Endothelial cell of umbilical vein (primary cell): ENCODE data around the gene RFK. TPM values are rescaled to one million over a fixed set of nuclear protein-coding genes. Genes with fewer than 3 reads are reported as not detected.
"Not testable (repeated sequence)": the region's sequence is repeated elsewhere in the genome, so short reads cannot be mapped to it uniquely, and the experiment has no call there.

Experiments used
- BruUV-seq: library from RNA; stranded (reverse); fragments of 400-500 nt; replicated peaks from 2 replicates; lab custom pipeline; 2021; lab: Mats Ljungman, UMichigan
- CTCF ChIA-PET: fragments of 300-600, 350-600 bp; sonication (Branson Sonifier 250); formaldehyde crosslinking; loops from one replicate; lab custom pipeline; 2021; ENCODE audit warnings: antibody characterized with exemption, inconsistent platforms; lab: Charles Lee
- POLR2A ChIA-PET: fragments of 300-600, 350-600 bp; sonication (Branson Sonifier 250); formaldehyde crosslinking; loops from one replicate; lab custom pipeline; 2021; ENCODE audit warnings: antibody characterized with exemption, inconsistent platforms; lab: Charles Lee
- DNase-seq: peaks from one replicate; pipeline ENCODE4 v3.0.0-alpha.2; 2011; ENCODE audit warnings: low read depth, low spot score
- FAIRE-seq: peaks from 2 replicates; lab custom pipeline; 2011; peaks lifted over from hg19 to GRCh38; lab: Jason Lieb, UNC
- H2AFZ ChIP-seq: 2 replicates; pipeline ENCODE4 v1.6.0; 2012; ENCODE audit warnings: low read depth, low read length, control low read depth, inconsistent platforms
- H3K27ac ChIP-seq: 2 replicates; pipeline ENCODE4 v1.5.1; 2011; ENCODE audit warnings: low read depth, mild to moderate bottlenecking, control low read depth, low read length, moderate library complexity; ENCODE audit not compliant: insufficient read depth
- H3K27me3 ChIP-seq, 2 experiments: 2 replicates each; pipeline versions ENCODE4 v1.6.0 to v1.6.1; 2011; ENCODE audit warnings: low read length in 2 of 2, mixed read lengths in 1 of 2; ENCODE audit not compliant: control insufficient read depth in 2 of 2, insufficient read depth in 2 of 2
- H3K36me3 ChIP-seq, 2 experiments: 2 replicates in 1 of 2; 3 replicates in 1 of 2; pipeline ENCODE4 v1.5.1; 2011; ENCODE audit warnings: low read length in 2 of 2, mild to moderate bottlenecking in 1 of 2, moderate library complexity in 1 of 2; ENCODE audit not compliant: control insufficient read depth in 2 of 2, insufficient read depth in 2 of 2; ENCODE audit errors: extremely low read depth in 1 of 2
- H3K4me1 ChIP-seq: 3 replicates; pipeline ENCODE4 v1.5.1; 2011; ENCODE audit warnings: mild to moderate bottlenecking, low read length; ENCODE audit not compliant: control insufficient read depth, insufficient read depth; ENCODE audit errors: extremely low read depth
- H3K4me2 ChIP-seq: 2 replicates; pipeline ENCODE4 v1.6.1; 2011; ENCODE audit warnings: low read length, control low read depth, mixed read lengths; ENCODE audit not compliant: insufficient read depth
- H3K4me3 ChIP-seq, 3 experiments: fragments of 200-600 bp in 1 of 3; sonication (generic), shearing (Covaris generic) in 1 of 3; replicated peaks in 1 of 3; 2 replicates each; pipeline ENCODE4 v1.5.1; 2011 to 2016; ENCODE audit warnings: control low read depth in 3 of 3, low read length in 3 of 3, mild to moderate bottlenecking in 2 of 3, inconsistent platforms in 1 of 3, low read depth in 1 of 3, moderate library complexity in 1 of 3; ENCODE audit not compliant: insufficient read depth in 1 of 3
- H3K79me2 ChIP-seq: 2 replicates; pipeline ENCODE4 v1.6.0; 2012; ENCODE audit warnings: low read length, inconsistent platforms; ENCODE audit not compliant: control insufficient read depth, insufficient read depth
- H3K9ac ChIP-seq: replicated peaks from 2 replicates; pipeline ENCODE3; 2011; ENCODE audit warnings: low read length, control low read depth; ENCODE audit not compliant: insufficient read depth; ENCODE audit errors: extremely low read depth
- H3K9me1 ChIP-seq: replicated peaks from 3 replicates; pipeline ENCODE4 v1.6.0; 2011; ENCODE audit warnings: mild to moderate bottlenecking, low read length; ENCODE audit not compliant: control insufficient read depth, insufficient read depth; ENCODE audit errors: extremely low read depth
- H3K9me3 ChIP-seq: replicated peaks from 2 replicates; pipeline ENCODE4 v1.5.1; 2012; ENCODE audit warnings: low read length, inconsistent platforms; ENCODE audit not compliant: control insufficient read depth, insufficient read depth
- H4K20me1 ChIP-seq: replicated peaks from 2 replicates; pipeline ENCODE3; 2011; ENCODE audit warnings: mild to moderate bottlenecking, low read length; ENCODE audit not compliant: control insufficient read depth, insufficient read depth; ENCODE audit errors: extremely low read depth
- EZH2 ChIP-seq: IDR thresholded peaks from 2 replicates; pipeline ENCODE4 v1.6.1; 2012; ENCODE audit warnings: borderline replicate concordance, low read depth, mild to moderate bottlenecking, moderate library complexity, low read length, inconsistent platforms; ENCODE audit not compliant: severe bottlenecking
- FOS ChIP-seq: IDR thresholded peaks from 2 replicates; pipeline ENCODE4 v1.6.1; 2011; ENCODE audit warnings: mild to moderate bottlenecking, low read length, moderate library complexity, borderline replicate concordance; ENCODE audit not compliant: insufficient read depth
- GATA2 ChIP-seq: IDR thresholded peaks from 2 replicates; pipeline ENCODE4 v1.7.0; 2011; ENCODE audit warnings: low read depth, mild to moderate bottlenecking, moderate library complexity, mixed read lengths, low read length; ENCODE audit not compliant: insufficient read length, insufficient read depth
- JUN ChIP-seq: IDR thresholded peaks from 2 replicates; pipeline ENCODE4 v1.6.1; 2011; ENCODE audit warnings: borderline replicate concordance, low read depth; ENCODE audit not compliant: insufficient read length, insufficient read depth
- MYC ChIP-seq: IDR thresholded peaks from one replicate; pipeline ENCODE4 v1.6.1; 2011; ENCODE audit warnings: mild to moderate bottlenecking, low read depth, low read length
- POLR2A ChIP-seq: IDR thresholded peaks from 2 replicates; pipeline ENCODE4 v1.6.1; 2012; ENCODE audit warnings: low read depth, mild to moderate bottlenecking, control low read depth, low read length
- POLR2AphosphoS5 ChIP-seq: IDR thresholded peaks from 2 replicates; pipeline ENCODE4 v1.6.1; 2012; ENCODE audit warnings: low read depth, mild to moderate bottlenecking, control low read depth, low read length, moderate library complexity; ENCODE audit not compliant: insufficient read depth
- dilution Hi-C: fragments of 300-500 bp; cut with MboI; formaldehyde crosslinking; loops from one replicate; pipeline ENCODE4 v1.15.0; 2019; ENCODE audit warnings: low sequenced_read_pairs; ENCODE audit not compliant: extremely low pct_ligation_motif_present
- intact Hi-C: fragments of 100-400 bp; cut with micrococcal nuclease; formaldehyde crosslinking; loops from one replicate; pipeline ENCODE4 v1.10.0; 2022
- polyA plus RNA-seq, 4 experiments: library from polyadenylated mRNA; depleted of rRNA in 3 of 4; stranded (reverse) in 3 of 4; unstranded in 1 of 4; fragments of >200 nt; gene quantifications; 2 replicates each; pipeline versions ENCODE4 v1.2.1 to v1.2.3, GENCODE V29; 2011 to 2012; ENCODE audit warnings: missing spikeins in 1 of 4
- total RNA-seq: library from RNA; stranded (reverse); gene quantifications from 2 replicates; pipeline ENCODE4 v1.2.3, GENCODE V29; 2021
- TF ChIP-seq, protein P1 (sequence below): IDR thresholded peaks from 2 replicates; pipeline ENCODE4 v1.6.1; 2011; ENCODE audit not compliant: insufficient read depth, insufficient read length
- TF ChIP-seq, protein P2 (sequence below), 2 donors: IDR thresholded peaks; 1 replicate in 1 of 2; 2 replicates in 1 of 2; pipeline ENCODE4 v1.5.1; 2011; ENCODE audit warnings: low read length in 2 of 2, mild to moderate bottlenecking in 2 of 2, moderate library complexity in 2 of 2, control low read depth in 1 of 2, inconsistent platforms in 1 of 2, low read depth in 1 of 2; ENCODE audit not compliant: insufficient read depth in 1 of 2; ENCODE audit errors: extremely low read depth in 1 of 2

Gene RFK
- total and polyA plus RNA-seq, 2 donors (not counting 3 experiments of a cell fraction or from before 2014, with no cell fraction given): 18.1 to 32.9 TPM

DNA sequence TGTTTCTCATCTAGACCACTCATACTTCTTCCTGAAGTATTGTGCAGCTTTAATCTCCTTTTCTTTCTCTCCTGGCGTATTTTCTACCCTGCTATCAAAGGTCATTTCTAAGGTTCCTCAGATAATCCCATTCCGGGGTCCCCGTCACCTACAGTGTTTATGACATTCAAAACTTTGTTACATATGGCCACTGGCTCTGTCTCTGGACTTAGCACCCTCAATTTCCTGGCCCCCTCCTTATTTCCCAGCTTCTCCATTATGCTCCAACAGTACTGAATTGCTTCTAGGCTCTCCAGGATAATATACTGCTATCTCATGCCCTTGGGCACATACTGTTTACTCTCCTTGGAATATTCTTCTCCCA lies 31.2 kb downstream of the RFK start:
- ChIA-PET CTCF (no interaction called here), POLR2A (no interaction called here)
- H4K20me1 ChIP-seq: no peaks in the 10 kb centered on the region
- H3K27me3 ChIP-seq: no peaks in the 10 kb centered on the region
- dilution Hi-C loops (no loop called here), intact Hi-C loops (no loop called here)
- BruUV-seq: no TSS peak
- H3K9me1 ChIP-seq: no peaks in the 10 kb centered on the region
- H3K9ac ChIP-seq: no peak overlapping the region
- H3K36me3 ChIP-seq: no peaks in the 10 kb centered on the region
- no peaks in the 10 kb centered on the region for H3K9me3 ChIP-seq
- no peak for FAIRE-seq
- no peaks in the 10 kb centered on the region for H3K4me1 ChIP-seq
- H3K27ac ChIP-seq: no peak overlapping the region
- TF ChIP-seq, protein P1, sequence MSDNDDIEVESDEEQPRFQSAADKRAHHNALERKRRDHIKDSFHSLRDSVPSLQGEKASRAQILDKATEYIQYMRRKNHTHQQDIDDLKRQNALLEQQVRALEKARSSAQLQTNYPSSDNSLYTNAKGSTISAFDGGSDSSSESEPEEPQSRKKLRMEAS: no peak
- TF ChIP-seq POLR2A (no peak), JUN (no peak), EZH2 (no peak), MYC (no peak), FOS (no peak), GATA2 (no peak), POLR2AphosphoS5 (no peak)
- TF ChIP-seq, protein P2, sequence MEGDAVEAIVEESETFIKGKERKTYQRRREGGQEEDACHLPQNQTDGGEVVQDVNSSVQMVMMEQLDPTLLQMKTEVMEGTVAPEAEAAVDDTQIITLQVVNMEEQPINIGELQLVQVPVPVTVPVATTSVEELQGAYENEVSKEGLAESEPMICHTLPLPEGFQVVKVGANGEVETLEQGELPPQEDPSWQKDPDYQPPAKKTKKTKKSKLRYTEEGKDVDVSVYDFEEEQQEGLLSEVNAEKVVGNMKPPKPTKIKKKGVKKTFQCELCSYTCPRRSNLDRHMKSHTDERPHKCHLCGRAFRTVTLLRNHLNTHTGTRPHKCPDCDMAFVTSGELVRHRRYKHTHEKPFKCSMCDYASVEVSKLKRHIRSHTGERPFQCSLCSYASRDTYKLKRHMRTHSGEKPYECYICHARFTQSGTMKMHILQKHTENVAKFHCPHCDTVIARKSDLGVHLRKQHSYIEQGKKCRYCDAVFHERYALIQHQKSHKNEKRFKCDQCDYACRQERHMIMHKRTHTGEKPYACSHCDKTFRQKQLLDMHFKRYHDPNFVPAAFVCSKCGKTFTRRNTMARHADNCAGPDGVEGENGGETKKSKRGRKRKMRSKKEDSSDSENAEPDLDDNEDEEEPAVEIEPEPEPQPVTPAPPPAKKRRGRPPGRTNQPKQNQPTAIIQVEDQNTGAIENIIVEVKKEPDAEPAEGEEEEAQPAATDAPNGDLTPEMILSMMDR (IDR thresholded peaks at IDR 0.05; ENCODE audit: extremely low read depth in 1 of 2, insufficient read depth in 1 of 2, low read depth in 1 of 2, low read length in 2 of 2): no peak
- no peak overlapping the region for H3K4me2 ChIP-seq
- H3K4me3 ChIP-seq: no peak overlapping the region
- DNase-seq: no peak
- H2AFZ ChIP-seq: no peak overlapping the region
- H3K79me2 ChIP-seq: no peaks in the 10 kb centered on the region

DNA sequence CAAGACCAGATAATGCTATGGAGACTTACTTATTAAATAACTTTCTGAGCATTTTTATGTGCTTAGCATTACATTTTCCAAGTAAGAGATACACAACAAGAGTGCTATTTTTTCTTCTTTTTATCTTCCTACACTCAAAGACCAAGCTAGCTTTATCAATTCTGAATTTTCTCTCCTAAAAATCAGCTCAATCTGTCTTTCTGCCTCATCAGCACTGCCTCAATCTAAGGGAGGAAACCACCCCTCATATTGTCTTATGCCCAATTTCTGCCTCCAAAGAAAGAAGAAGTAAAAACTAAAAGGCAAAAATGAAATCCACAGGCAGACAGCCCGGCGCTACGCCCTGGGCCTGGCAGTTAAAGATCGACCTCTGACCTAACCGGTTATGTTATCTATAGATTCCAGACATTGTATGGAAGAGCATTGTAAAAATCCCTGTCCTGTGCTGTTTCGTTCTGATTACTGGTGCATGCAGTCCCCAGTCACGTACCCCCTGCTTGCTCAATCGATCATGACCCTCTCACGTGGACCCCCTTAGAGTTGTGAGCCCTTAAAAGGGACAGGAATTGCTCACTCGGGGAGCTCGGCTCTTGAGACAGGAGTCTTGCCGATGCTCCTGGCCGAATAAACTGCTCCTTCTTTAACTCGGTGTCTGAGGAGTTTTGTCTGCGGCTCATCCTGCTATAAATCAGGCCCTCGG lies 31.7 kb downstream of the RFK start:
- H3K4me2 ChIP-seq, dilution Hi-C loops, H3K4me3 ChIP-seq, H3K36me3 ChIP-seq, intact Hi-C loops, H3K9me1 ChIP-seq, H3K79me2 ChIP-seq, H2AFZ ChIP-seq, CTCF ChIA-PET, BruUV-seq, H4K20me1 ChIP-seq, H3K27me3 ChIP-seq, H3K4me1 ChIP-seq, H3K9ac ChIP-seq, FAIRE-seq, DNase-seq, H3K27ac ChIP-seq, H3K9me3 ChIP-seq, POLR2A ChIA-PET: not testable (repeated sequence)
